B cell (primary cell): ENCODE results near the gene HDGF. TPM values are rescaled to one million over a fixed set of nuclear protein-coding genes. Genes with fewer than 3 reads are reported as not detected.

Source experiments
- ATAC-seq: fragments of 200-7000 bp; cut with Tn5 transposase; one replicate; pipeline ENCODE4 v1.10.0; 2021; ENCODE audit warnings: low read depth, mild to moderate bottlenecking, moderate number of reproducible peaks, moderate library complexity
- CTCF ChIA-PET: fragments of 350-600 bp; sonication (Branson Sonifier 250); formaldehyde crosslinking; loops from one replicate; lab custom pipeline; 2021; ENCODE audit warnings: antibody characterized with exemption, inconsistent platforms; lab: Charles Lee
- POLR2A ChIA-PET: fragments of 350-600 bp; sonication (Branson Sonifier 250); formaldehyde crosslinking; loops from one replicate; lab custom pipeline; 2021; ENCODE audit warnings: antibody characterized with exemption; lab: Charles Lee
- DNase-seq: peaks from one replicate; pipeline ENCODE4 v3.0.0; 2013
- H2AFZ ChIP-seq: 2 replicates; pipeline ENCODE4 v1.6.1; 2012; ENCODE audit warnings: mild to moderate bottlenecking, low read depth, low read length; ENCODE audit not compliant: insufficient read depth, poor library complexity, severe bottlenecking
- H3K27ac ChIP-seq, 2 donors: 1 replicate in 1 of 2; 2 replicates in 1 of 2; pipeline ENCODE4 v1.5.1; 2012 to 2013; ENCODE audit warnings: low read length in 2 of 2, mild to moderate bottlenecking in 2 of 2, moderate library complexity in 1 of 2
- H3K27me3 ChIP-seq, 4 experiments: fragments of 200-600 bp in 1 of 4; sonication (generic) in 1 of 4; replicated peaks in 1 of 4; 1 replicate in 2 of 4; 2 replicates in 2 of 4; pipeline versions ENCODE4 v1.6.1 to v1.7.0; 2013 to 2016; ENCODE audit warnings: low read length in 3 of 4, mild to moderate bottlenecking in 2 of 4, mixed read lengths in 1 of 4, moderate library complexity in 1 of 4; ENCODE audit not compliant: insufficient read depth in 4 of 4, control insufficient read depth in 3 of 4; ENCODE audit errors: control extremely low read depth in 1 of 4
- H3K36me3 ChIP-seq, 2 experiments: replicated peaks in 1 of 2; 1 replicate in 1 of 2; 2 replicates in 1 of 2; pipeline versions ENCODE4 v1.6.1 to v1.7.1; 2013; ENCODE audit warnings: low read length in 1 of 2; ENCODE audit not compliant: insufficient read depth in 2 of 2, control insufficient read depth in 1 of 2; ENCODE audit errors: control extremely low read depth in 1 of 2, extremely low read depth in 1 of 2
- H3K4me1 ChIP-seq, 2 donors: fragments of 200-600 bp in 1 of 2; sonication (generic) in 1 of 2; 1 replicate in 1 of 2; 2 replicates in 1 of 2; pipeline versions ENCODE4 v1.5.1 to v1.6.1; 2013 to 2017; ENCODE audit warnings: low read length in 2 of 2; ENCODE audit not compliant: control insufficient read depth in 2 of 2, insufficient read depth in 2 of 2
- H3K4me2 ChIP-seq: replicated peaks from 2 replicates; pipeline ENCODE3; 2012; ENCODE audit warnings: mild to moderate bottlenecking, low read depth, low read length; ENCODE audit not compliant: poor library complexity, severe bottlenecking
- H3K4me3 ChIP-seq, 5 experiments: fragments of 200-600 bp in 1 of 5; sonication (generic) in 1 of 5; 1 replicate in 3 of 5; 2 replicates in 2 of 5; pipeline versions ENCODE4 v1.5.1 to v1.7.0; 2011 to 2016; ENCODE audit warnings: low read length in 4 of 5, mild to moderate bottlenecking in 4 of 5, low read depth in 2 of 5, control low read depth in 1 of 5, moderate library complexity in 1 of 5; ENCODE audit not compliant: insufficient read depth in 1 of 5; ENCODE audit errors: control extremely low read depth in 1 of 5, extremely low read depth in 1 of 5
- H3K79me2 ChIP-seq: fragments of 200-600 bp; sonication (generic); one replicate; pipeline ENCODE4 v1.6.0; 2016; ENCODE audit warnings: low read length; ENCODE audit not compliant: control insufficient read depth, insufficient read depth
- H3K9ac ChIP-seq: fragments of 200-600 bp; sonication (generic); 2 replicates; pipeline ENCODE4 v1.6.1; 2017; ENCODE audit warnings: mild to moderate bottlenecking, low read length, moderate library complexity
- H3K9me3 ChIP-seq, 3 donors: one replicate each; pipeline versions ENCODE4 v1.6.1 to v1.7.1; 2013; ENCODE audit warnings: low read length in 2 of 3; ENCODE audit not compliant: control insufficient read depth in 2 of 3, insufficient read depth in 1 of 3; ENCODE audit errors: control extremely low read depth in 1 of 3
- H4K20me1 ChIP-seq: 2 replicates; pipeline ENCODE4 v1.6.0; 2012; ENCODE audit warnings: mild to moderate bottlenecking, low read length; ENCODE audit not compliant: insufficient read depth, control insufficient read depth, poor library complexity, severe bottlenecking
- H3K27ac Mint-ChIP-seq: one replicate; pipeline ENCODE4 v1.8.0; 2021; ENCODE audit warnings: mixed read lengths
- H3K27me3 Mint-ChIP-seq: one replicate; pipeline ENCODE4 v1.8.0; 2021; ENCODE audit warnings: mixed read lengths
- H3K4me1 Mint-ChIP-seq: one replicate; pipeline ENCODE4 v1.8.0; 2021; ENCODE audit warnings: mixed read lengths
- H3K4me3 Mint-ChIP-seq: one replicate; pipeline ENCODE4 v1.8.0; 2021; ENCODE audit warnings: mixed read lengths
- H3K9me3 Mint-ChIP-seq: one replicate; pipeline ENCODE4 v1.8.0; 2022; ENCODE audit warnings: mixed read lengths; ENCODE audit not compliant: insufficient read depth
- CTCF ChIP-seq: fragments of 200-600 bp; IDR thresholded peaks from one replicate; pipeline ENCODE4 v1.8.0; 2022; ENCODE audit warnings: antibody characterized with exemption, mild to moderate bottlenecking
- EZH2 ChIP-seq: IDR thresholded peaks from 2 replicates; pipeline ENCODE4 v1.6.1; 2012; ENCODE audit warnings: borderline replicate concordance, low read depth, mild to moderate bottlenecking, moderate library complexity, low read length; ENCODE audit not compliant: insufficient read depth, poor library complexity, severe bottlenecking
- WGBS: methylation state at CpG from one replicate; pipeline ENCODE4 v1.1.5; 2013; ENCODE audit warnings: missing lambda C conversion rate; ENCODE audit not compliant: insufficient coverage; 5-methylcytosine and 5-hydroxymethylcytosine counted together
- intact Hi-C: fragments of 100-400 bp; cut with micrococcal nuclease; formaldehyde crosslinking; loops from one replicate; pipeline ENCODE4 v1.10.0; 2022
- polyA plus RNA-seq: library from polyadenylated mRNA; depleted of rRNA; stranded (reverse); fragments of >200 nt; gene quantifications from 2 replicates; pipeline ENCODE4 v1.2.3, GENCODE V29; 2012
- total RNA-seq, 2 donors: library from RNA; stranded (reverse); fragments of 120-200 nt in 1 of 2; gene quantifications; 1 replicate in 1 of 2; 2 replicates in 1 of 2; pipeline versions ENCODE4 v1.2.3 to v1.2.4, GENCODE V29; 2013 to 2022

The HDGF gene
- total and polyA plus RNA-seq, 2 donors (not counting 1 experiment from before 2014, with no cell fraction given) = 40.3 to 89.9 TPM

GRCh38 chr1:156789621-156790318 is 38.3 kb upstream of the HDGF start:
- H3K9me3 ChIP-seq = no peaks in the 10 kb centered on the region
- intact Hi-C loops = no loop called here
- DNase-seq (no peak), ATAC-seq (no peak)
- Mint-ChIP-seq H3K9me3 (no peaks in the 10 kb centered on the region), H3K4me3 (no peak overlapping the region), H3K27me3 (no peaks in the 10 kb centered on the region), H3K27ac (no peak overlapping the region), H3K4me1 (no peaks in the 10 kb centered on the region)
- no peak overlapping the region for H3K9ac ChIP-seq
- H3K27ac ChIP-seq = no peak overlapping the region
- H4K20me1 ChIP-seq = peaks cover 26% of the 10 kb centered on the region
- H3K4me2 ChIP-seq = no peak overlapping the region
- 98% methylated on average over 4 of the region's 4 CpGs for WGBS
- CTCF ChIA-PET = no interaction called here
- H3K79me2 ChIP-seq = peaks cover 25% of the 10 kb centered on the region
- no peak overlapping the region for H3K4me3 ChIP-seq
- H3K27me3 ChIP-seq = no peaks in the 10 kb centered on the region
- no peak for TF ChIP-seq CTCF
- POLR2A ChIA-PET = no interaction called here
- peaks cover 14 to 69% of the 10 kb centered on the region in 2 experiments for H3K36me3 ChIP-seq
- H2AFZ ChIP-seq = no peak overlapping the region
- no peaks in the 10 kb centered on the region for H3K4me1 ChIP-seq

- H3K27me3 Mint-ChIP-seq = no peaks in the 10 kb centered on the region
- Histone ChIP-seq H4K20me1 (peaks cover 36% of the 10 kb centered on the region), H3K27ac (no peak overlapping the region), H3K4me1 (no peaks in the 10 kb centered on the region), H3K9me3 (no peaks in the 10 kb centered on the region), H3K79me2 (peaks cover 34% of the 10 kb centered on the region), H3K36me3 (peaks cover 8 to 69% of the 10 kb centered on the region in 2 experiments), H3K4me2 (no peak overlapping the region), H3K4me3 (no peak overlapping the region), H3K9ac (no peak overlapping the region), H3K27me3 (no peaks in the 10 kb centered on the region), H2AFZ (no peak overlapping the region)
- no CpG with 5 or more reads among the region's 2 CpGs for WGBS
- TF ChIP-seq CTCF (no peak), EZH2 (no peak)
- no peak for DNase-seq
- CTCF ChIA-PET = interaction anchor here (1.0 to 1.3 kb wide), 2 partner anchors 11 to 99 kb away, joined by 3 read pairs; no protein-coding TSS in a partner anchor
- H3K4me1 Mint-ChIP-seq = no peaks in the 10 kb centered on the region
- no peak overlapping the region for H3K4me3 Mint-ChIP-seq
- no peaks in the 10 kb centered on the region for H3K9me3 Mint-ChIP-seq
- no peak overlapping the region for H3K27ac Mint-ChIP-seq
- ATAC-seq = no peak
- intact Hi-C loops = no loop called here
- POLR2A ChIA-PET = no interaction called here
These were observed 36.7 kb upstream of the HDGF start for GRCh38 chr1:156788136-156788535.
